Spleen (tissue), 11 donors: ENCODE measurements around the gene DPP3. TPM values are rescaled to one million over a fixed set of nuclear protein-coding genes. Genes with fewer than 3 reads are reported as not detected.
"Not testable (repeated sequence)": the region's sequence is repeated elsewhere in the genome, so short reads cannot be mapped to it uniquely, and the experiment has no call there.

Experiments used
- DNase-seq: peaks from one replicate; pipeline ENCODE4 v3.0.0-alpha.2; 2020
- H3K27ac ChIP-seq, 8 donors: fragments of 200-600 bp; sonication (generic) in 7 of 8; 1 replicate in 4 of 8; 2 replicates in 4 of 8; pipeline versions ENCODE4 v1.5.0 to v1.8.0; 2016 to 2021; ENCODE audit warnings: inconsistent platforms in 4 of 8, mild to moderate bottlenecking in 4 of 8, moderate library complexity in 1 of 8
- H3K27me3 ChIP-seq, 7 donors: fragments of 200-600 bp; sonication (generic) in 6 of 7; replicated peaks in 1 of 7; 1 replicate in 4 of 7; 2 replicates in 3 of 7; pipeline versions ENCODE4 v1.5.0 to v1.8.0; 2016 to 2021; ENCODE audit warnings: inconsistent platforms in 3 of 7, mild to moderate bottlenecking in 1 of 7
- H3K36me3 ChIP-seq, 6 donors: fragments of 200-600 bp; sonication (generic) in 5 of 6; 1 replicate in 4 of 6; 2 replicates in 2 of 6; pipeline versions ENCODE4 v1.5.0 to v1.8.0; 2016 to 2021; ENCODE audit warnings: inconsistent platforms in 2 of 6
- H3K4me1 ChIP-seq, 6 donors: fragments of 200-600 bp; sonication (generic) in 5 of 6; 1 replicate in 3 of 6; 2 replicates in 3 of 6; pipeline versions ENCODE4 v1.5.0 to v1.8.0; 2016 to 2021; ENCODE audit warnings: inconsistent platforms in 3 of 6
- H3K4me3 ChIP-seq, 8 donors: fragments of 200-600 bp; sonication (generic) in 7 of 8; 1 replicate in 4 of 8; 2 replicates in 4 of 8; pipeline versions ENCODE4 v1.5.0 to v1.8.0; 2016 to 2021; ENCODE audit warnings: inconsistent platforms in 4 of 8, mild to moderate bottlenecking in 4 of 8, moderate library complexity in 2 of 8
- H3K9me3 ChIP-seq, 8 donors: fragments of 200-600 bp; sonication (generic) in 7 of 8; 1 replicate in 4 of 8; 2 replicates in 4 of 8; pipeline versions ENCODE4 v1.5.0 to v1.8.0; 2016 to 2021; ENCODE audit warnings: inconsistent platforms in 4 of 8
- CTCF ChIP-seq, 11 experiments: fragments of 200-600 bp in 7 of 11; fragments of 450-650 bp in 4 of 11; sonication (generic) in 4 of 11; IDR thresholded peaks in 8 of 11; conservative IDR thresholded peaks in 3 of 11; 1 replicate in 7 of 11; 2 replicates in 4 of 11; pipeline versions ENCODE4 v1.4.0 to v1.8.0; 2016 to 2021; ENCODE audit warnings: antibody characterized with exemption in 11 of 11, inconsistent platforms in 4 of 11, mild to moderate bottlenecking in 1 of 11
- POLR2A ChIP-seq, 3 donors: fragments of 450-650 bp; IDR thresholded peaks; one replicate each; pipeline ENCODE4 v1.5.1; 2017; ENCODE audit warnings: antibody characterized with exemption in 3 of 3, mild to moderate bottlenecking in 1 of 3
- POLR2AphosphoS5 ChIP-seq, 3 donors: sonication (generic); formaldehyde crosslinking; IDR thresholded peaks; one replicate each; pipeline ENCODE4 v1.5.1; 2017; ENCODE audit warnings: antibody characterized with exemption in 3 of 3
- WGBS, 5 donors: extraction: QIAGEN DNeasy Blood & Tissue Kit in 3 of 5; methylation state at CpG; one replicate each; pipeline versions ENCODE4 v1.1.5 to v1.1.7; 2013 to 2018; 5-methylcytosine and 5-hydroxymethylcytosine counted together
- intact Hi-C: fragments of 100-400 bp; cut with DNase I; formaldehyde crosslinking; loops from one replicate; pipeline ENCODE4 v1.15.0; 2023; ENCODE audit warnings: low total_unique reads
- polyA plus RNA-seq, 3 donors: library from polyadenylated mRNA; stranded (reverse); fragments of 200-250 nt; gene quantifications; one replicate each; pipeline ENCODE4 v1.2.1, GENCODE V29; 2013
- total RNA-seq, 7 donors: library from RNA; depleted of rRNA in 3 of 7; stranded (reverse); fragments of >200 nt in 3 of 7; fragmentation: NEBNext Ultra II Directional in 4 of 7; extraction: Animal tissue kit (Norgen Biotek cat#: 25700) in 4 of 7; gene quantifications; one replicate each; pipeline versions ENCODE4 v1.1.0 to v1.2.1, GENCODE V29; 2016 to 2021
- donor health status: healthy with polysubstance abuse.
- donor health status: DM: no; HTN: no; CAD: no; lungs with moderate emphysema.
- donor health status: DM: no; HTN: no; CAD: no.
- donor health status: Bipolar disorder and iron deficiency.
- donor health status: healthy.
- donor health status: DM: no; HTN: no; CAD: no.
- donor health status: DM: yes; HTN: yes; CAD: no.

The DPP3 gene
- total and polyA plus RNA-seq, 10 donors = 17.9 to 35.5 (median 23.7) TPM

- WGBS, 5 donors = 89 to 96% (median 93%) methylated on average over 10 of the region's 10 CpGs
Measured at GRCh38 chr11:66539870-66540213, 59.6 kb downstream of the DPP3 start.

GRCh38 chr11:66540598-66540997 lies 60.4 kb downstream of the DPP3 start:
- H3K4me3 ChIP-seq, H3K9me3 ChIP-seq, intact Hi-C loops, H3K27ac ChIP-seq, H3K27me3 ChIP-seq, DNase-seq: not testable (repeated sequence)
- Histone ChIP-seq H3K4me1 (peaks cover 20 to 41% (median 32%) of the 10 kb centered on the region in 6 donors), H3K36me3 (peaks cover 0 to 78% (median 59%) of the 10 kb centered on the region in 6 donors)
- 64 to 87% (median 75%) methylated on average over 6 to 8 of the region's 8 CpGs for WGBS, 5 donors

More at GRCh38 chr11:66539870-66540213, 59.6 kb downstream of the DPP3 start:
- H3K36me3 ChIP-seq = peaks cover 0 to 86% (median 59%) of the 10 kb centered on the region in 6 donors
- H3K4me1 ChIP-seq = peaks cover 14 to 34% (median 25%) of the 10 kb centered on the region in 6 donors
- H3K9me3 ChIP-seq = no peaks in the 10 kb centered on the region
- no peak overlapping the region for H3K27ac ChIP-seq
- TF ChIP-seq POLR2AphosphoS5 (IDR thresholded peaks at IDR 0.05) (peak in 1 of 3 donors; percentile 3), CTCF (IDR thresholded peaks at IDR 0.05 in 8 of 11, conservative IDR thresholded peaks at IDR 0.05 in 3 of 11) (no peak), POLR2A (IDR thresholded peaks at IDR 0.05) (no peak)
- intact Hi-C loops = no loop called here
- no peak for DNase-seq
- no peaks in the 10 kb centered on the region for H3K27me3 ChIP-seq
- H3K4me3 ChIP-seq = no peak overlapping the region

- Histone ChIP-seq H3K4me3 (no peak overlapping the region), H3K27ac (no peak overlapping the region), H3K27me3 (peaks cover 0 to 5% (median 0%) of the 10 kb centered on the region in 7 donors), H3K36me3 (peaks cover 0 to 65% (median 47%) of the 10 kb centered on the region in 6 donors), H3K4me1 (peaks cover 25 to 52% (median 40%) of the 10 kb centered on the region in 6 donors), H3K9me3 (no peaks in the 10 kb centered on the region)
- no peak for DNase-seq
- TF ChIP-seq POLR2A (IDR thresholded peaks at IDR 0.05) = no peak
- TF ChIP-seq CTCF (IDR thresholded peaks at IDR 0.05 in 8 of 11, conservative IDR thresholded peaks at IDR 0.05 in 3 of 11) = no peak
- TF ChIP-seq POLR2AphosphoS5 (IDR thresholded peaks at IDR 0.05) = no peak
- intact Hi-C loops = no loop called here
- WGBS, 5 donors = 79 to 94% (median 84%) methylated on average over 4 of the region's 4 CpGs
Measured at GRCh38 chr11:66541892-66542291, 61.7 kb downstream of the DPP3 start.

- Histone ChIP-seq H3K4me1 (peaks cover 25 to 56% (median 44%) of the 10 kb centered on the region in 6 donors), H3K9me3 (no peaks in the 10 kb centered on the region), H3K27me3 (peaks cover 0 to 8% (median 0%) of the 10 kb centered on the region in 7 donors), H3K27ac (peak overlapping the region in 1 of 8 donors; percentile 92), H3K4me3 (no peak overlapping the region), H3K36me3 (peaks cover 0 to 60% (median 45%) of the 10 kb centered on the region in 6 donors)
- no peak for TF ChIP-seq CTCF (IDR thresholded peaks at IDR 0.05 in 8 of 11, conservative IDR thresholded peaks at IDR 0.05 in 3 of 11)
- no peak for TF ChIP-seq POLR2A (IDR thresholded peaks at IDR 0.05)
- TF ChIP-seq POLR2AphosphoS5 (IDR thresholded peaks at IDR 0.05) = no peak
- no peak for DNase-seq
- intact Hi-C loops = no loop called here
- WGBS, 5 donors = 65 to 92% (median 77%) methylated on average over 10 of the region's 10 CpGs
Measured at GRCh38 chr11:66542362-66542761, 62.1 kb downstream of the DPP3 start.
